NCI-H2227 treated with DMSO at 0.1 percent for 48 hours (cell line): ENCODE data around the gene PIP5K1A.

Source experiments
- DNase-seq: peaks from one replicate; lab custom pipeline; 2025; lab: John Stamatoyannopoulos, UW

The PIP5K1A gene

DNA sequence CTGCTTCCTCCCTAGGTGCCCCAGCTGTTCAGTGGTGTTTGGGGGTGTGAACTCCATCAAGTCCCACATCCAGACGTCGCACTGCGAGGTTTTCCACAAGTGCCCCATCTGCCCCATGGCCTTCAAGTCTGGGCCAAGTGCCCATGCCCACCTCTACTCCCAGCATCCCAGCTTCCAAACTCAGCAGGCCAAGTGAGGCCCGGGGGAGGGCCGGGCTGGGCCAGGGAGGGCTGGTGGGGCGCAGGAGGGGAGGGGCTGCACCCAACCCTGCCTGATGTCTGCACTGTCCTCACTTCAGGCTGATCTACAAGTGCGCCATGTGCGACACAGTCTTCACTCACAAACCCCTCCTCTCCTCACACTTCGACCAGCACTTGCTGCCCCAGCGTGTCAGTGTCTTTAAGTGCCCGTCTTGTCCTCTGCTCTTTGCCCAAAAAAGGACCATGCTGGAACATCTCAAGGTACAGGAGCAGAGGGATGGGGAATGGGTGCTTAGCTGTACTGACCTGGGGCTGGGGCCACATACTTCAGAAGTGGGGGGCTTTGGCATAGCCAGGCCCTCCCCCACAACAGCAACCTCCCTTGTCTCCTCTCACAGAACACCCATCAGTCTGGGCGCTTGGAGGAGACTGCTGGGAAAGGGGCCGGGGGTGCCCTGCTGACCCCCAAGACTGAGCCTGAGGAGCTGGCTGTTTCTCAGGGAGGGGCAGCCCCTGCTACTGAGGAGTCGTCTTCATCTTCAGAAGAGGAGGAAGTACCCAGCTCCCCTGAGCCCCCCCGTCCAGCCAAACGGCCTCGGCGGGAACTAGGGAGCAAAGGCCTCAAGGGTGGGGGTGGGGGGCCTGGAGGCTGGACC, 91.0 kb downstream of the PIP5K1A start:
- no peak for DNase-seq

DNA sequence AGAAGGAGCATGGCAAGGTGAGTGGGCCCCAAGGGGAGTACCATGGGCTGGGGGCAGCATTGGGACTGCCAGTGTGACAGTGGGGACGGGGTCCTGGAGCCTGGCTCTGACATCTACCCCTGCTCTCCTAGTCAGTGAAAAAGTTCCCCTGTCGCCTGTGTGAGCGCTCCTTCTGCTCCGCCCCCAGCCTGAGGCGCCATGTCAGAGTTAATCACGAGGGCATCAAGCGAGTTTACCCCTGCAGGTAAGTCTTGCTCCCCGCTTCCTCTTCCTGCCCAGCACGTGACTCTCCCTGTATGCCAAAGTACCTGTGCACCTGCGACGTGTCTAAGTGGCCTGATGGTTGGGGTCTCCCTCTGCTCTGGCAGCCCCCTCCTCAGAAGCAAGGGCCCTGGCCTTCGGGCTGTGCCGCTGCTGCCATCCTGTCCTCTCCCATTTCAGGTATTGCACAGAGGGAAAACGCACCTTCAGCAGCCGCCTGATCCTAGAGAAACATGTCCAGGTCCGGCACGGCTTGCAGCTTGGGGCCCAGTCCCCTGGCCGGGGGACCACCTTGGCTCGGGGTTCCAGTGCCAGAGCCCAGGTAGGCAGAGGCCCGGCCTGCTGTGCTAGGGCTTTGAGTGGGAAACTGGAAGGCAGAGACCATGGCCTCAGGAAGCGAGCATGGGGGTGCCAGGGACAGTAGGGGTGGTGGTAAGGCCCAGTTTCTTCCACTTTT, 91.8 kb downstream of the PIP5K1A start:
- DNase-seq: no peak

DNA sequence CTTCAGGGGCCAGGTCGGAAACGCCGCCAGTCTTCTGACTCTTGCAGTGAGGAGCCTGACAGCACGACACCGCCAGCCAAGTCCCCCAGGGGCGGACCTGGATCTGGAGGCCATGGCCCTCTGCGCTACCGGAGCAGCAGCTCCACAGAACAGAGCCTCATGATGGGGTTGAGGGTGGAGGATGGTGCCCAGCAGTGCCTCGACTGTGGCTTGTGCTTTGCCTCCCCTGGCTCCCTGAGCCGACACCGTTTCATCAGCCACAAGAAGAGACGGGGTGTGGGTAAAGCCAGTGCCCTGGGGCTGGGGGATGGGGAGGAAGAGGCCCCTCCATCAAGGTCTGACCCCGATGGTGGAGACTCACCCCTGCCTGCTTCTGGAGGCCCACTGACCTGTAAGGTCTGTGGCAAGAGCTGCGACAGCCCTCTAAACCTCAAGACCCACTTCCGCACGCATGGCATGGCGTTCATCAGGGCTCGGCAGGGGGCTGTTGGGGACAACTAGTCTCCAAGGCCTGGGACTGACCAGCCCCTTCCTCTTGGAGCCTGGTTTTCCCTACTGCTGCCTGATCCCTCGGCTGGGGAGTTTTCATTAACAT, 92.5 kb downstream of the PIP5K1A start:
- no peak for DNase-seq

DNA sequence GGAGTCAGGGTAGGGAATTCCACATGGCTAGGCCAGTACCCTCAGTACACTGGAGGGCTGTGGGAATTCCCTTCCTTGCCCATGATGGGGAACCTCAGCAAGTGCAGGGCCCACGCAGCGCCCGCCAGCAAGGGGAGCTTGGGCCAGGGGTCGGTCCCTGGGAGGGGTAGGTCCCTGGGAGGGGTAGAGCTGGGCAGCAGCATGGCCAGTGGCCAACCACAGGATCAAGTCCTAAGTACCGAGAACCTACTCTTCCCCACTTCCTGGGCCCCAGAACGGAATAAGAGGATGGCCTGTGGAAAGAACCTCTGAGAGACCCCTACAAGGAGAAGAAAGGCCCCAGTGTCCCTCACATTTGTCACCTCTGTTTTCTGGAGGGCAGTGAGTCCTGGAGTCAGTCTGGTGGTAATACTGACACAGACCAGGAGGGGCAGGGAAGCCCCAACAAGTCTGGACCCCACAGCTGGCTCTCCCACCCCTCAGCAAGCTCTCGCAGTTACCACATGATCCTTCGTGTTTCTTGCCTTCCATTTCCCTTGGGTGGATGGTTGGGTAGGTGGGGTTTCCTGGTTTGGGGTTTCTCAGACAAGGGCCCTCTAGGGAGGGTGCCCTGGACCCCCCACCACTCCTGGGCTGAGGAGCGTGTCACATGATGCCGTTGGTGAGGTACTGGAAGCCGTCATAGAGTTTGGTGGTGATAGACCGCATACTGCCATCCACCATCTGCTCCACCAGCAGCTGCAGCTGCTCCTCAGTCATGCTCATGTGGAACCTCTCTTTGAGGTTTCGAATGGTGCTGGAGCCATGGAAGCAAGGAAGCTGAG, 94.1 kb downstream of the PIP5K1A start:
- DNase-seq: no peak

DNA sequence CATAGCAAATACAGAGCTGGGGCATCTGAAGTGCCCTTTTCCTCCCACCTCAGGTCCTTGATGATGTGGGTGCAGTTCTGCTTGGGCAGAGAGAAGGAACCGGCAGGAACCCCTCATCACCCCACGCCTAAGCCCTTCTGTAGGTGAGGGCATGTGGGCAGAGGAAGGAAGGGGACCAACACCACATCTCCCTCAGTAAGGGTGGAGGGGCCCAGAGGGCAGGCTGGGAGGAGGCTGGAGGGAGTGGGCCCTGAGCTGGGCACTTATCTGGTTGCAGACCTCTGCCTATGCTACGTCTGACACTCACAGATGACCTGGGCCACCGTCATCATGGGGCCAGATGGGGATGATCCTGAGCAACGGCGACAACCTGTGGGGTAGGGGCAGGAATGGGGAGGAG, 94.7 kb downstream of the PIP5K1A start:
- no peak for DNase-seq

DNA sequence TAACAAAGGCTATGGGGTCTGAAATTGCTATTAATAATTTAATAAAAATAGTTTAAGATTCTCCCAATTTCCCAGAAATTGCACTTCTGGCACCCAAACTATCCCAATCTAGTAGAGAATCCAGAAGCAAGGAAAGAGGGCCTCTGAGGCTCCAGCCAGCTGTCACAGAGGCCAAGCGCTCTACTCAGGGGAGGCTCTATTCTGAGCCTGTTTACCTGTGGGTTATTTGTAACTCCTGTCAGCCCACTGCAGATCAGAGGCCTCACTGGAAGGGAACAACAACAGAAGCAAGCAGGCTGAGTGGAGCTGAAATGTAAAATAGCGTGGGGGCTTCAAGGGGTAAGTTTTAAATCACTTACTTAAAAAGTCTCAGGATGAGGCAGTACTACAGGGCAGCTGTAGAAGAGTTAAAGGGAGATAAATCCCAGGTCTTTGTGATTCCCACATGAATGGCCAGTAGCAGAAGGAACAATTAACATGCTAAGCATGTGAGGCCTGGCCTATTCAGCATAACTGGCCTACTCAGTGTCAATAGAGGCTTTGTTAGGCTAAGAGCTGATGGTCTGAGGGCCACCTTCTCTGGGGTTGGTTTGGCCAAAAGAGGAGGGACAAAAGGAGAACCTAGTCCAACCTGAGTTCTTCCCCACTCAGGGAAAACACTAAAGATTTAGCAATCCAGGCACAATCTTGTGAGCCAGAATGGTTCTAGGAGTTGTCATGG, 96.5 kb downstream of the PIP5K1A start:
- no peak for DNase-seq
